H1 (cell line): Measurements from ENCODE around the gene FADS3. TPM values are rescaled to one million over a fixed set of nuclear protein-coding genes. Genes with fewer than 3 reads are reported as not detected.

Experiments used
- CTCF ChIA-PET: fragments of 300-600 bp; sonication (Branson Sonifier 250); formaldehyde crosslinking; loops from one replicate; lab custom pipeline; 2021; ENCODE audit not compliant: partially characterized antibody; lab: Charles Lee
- POLR2A ChIA-PET: fragments of 300-600 bp; sonication (Branson Sonifier 250); formaldehyde crosslinking; loops from one replicate; lab custom pipeline; 2021; ENCODE audit warnings: inconsistent platforms; ENCODE audit not compliant: partially characterized antibody; lab: Charles Lee
- DNase-seq, 2 experiments: peaks; one replicate each; pipeline versions ENCODE4 v3.0.0 to v3.0.0-alpha.2; 2010 to 2022; ENCODE audit warnings: low spot score in 2 of 2, low read depth in 1 of 2, mixed read lengths in 1 of 2
- FAIRE-seq: peaks from 2 replicates; lab custom pipeline; 2011; peaks lifted over from hg19 to GRCh38; lab: Jason Lieb, UNC
- H2AFZ ChIP-seq: 2 replicates; pipeline ENCODE4 v1.8.1; 2012; ENCODE audit warnings: low read length, inconsistent platforms
- H2AK5ac ChIP-seq: 2 replicates; pipeline ENCODE4 v1.6.1; 2013; ENCODE audit warnings: low read depth, low read length
- H2BK120ac ChIP-seq: replicated peaks from 2 replicates; pipeline ENCODE3; 2013; ENCODE audit warnings: low read depth, low read length, inconsistent platforms
- H2BK12ac ChIP-seq: 2 replicates; pipeline ENCODE4 v1.6.1; 2013; ENCODE audit warnings: low read depth, low read length
- H2BK15ac ChIP-seq: 2 replicates; pipeline ENCODE4 v1.6.1; 2013; ENCODE audit warnings: low read length
- H2BK20ac ChIP-seq: 2 replicates; pipeline ENCODE4 v1.6.1; 2013; ENCODE audit warnings: low read length
- H2BK5ac ChIP-seq: 2 replicates; pipeline ENCODE4 v1.6.1; 2013; ENCODE audit warnings: low read depth, low read length
- H3K14ac ChIP-seq: 2 replicates; pipeline ENCODE4 v1.6.1; 2013; ENCODE audit warnings: inconsistent platforms; ENCODE audit not compliant: insufficient read length
- H3K18ac ChIP-seq: 2 replicates; pipeline ENCODE4 v1.6.1; 2013; ENCODE audit warnings: low read length; ENCODE audit errors: extremely low read depth
- H3K23ac ChIP-seq: 2 replicates; pipeline ENCODE4 v1.6.1; 2013; ENCODE audit warnings: inconsistent platforms; ENCODE audit not compliant: insufficient read length
- H3K23me2 ChIP-seq: 2 replicates; pipeline ENCODE4 v1.6.1; 2013; ENCODE audit warnings: low read depth, low read length
- H3K27ac ChIP-seq: 2 replicates; pipeline ENCODE4 v1.6.1; 2011; ENCODE audit warnings: low read depth, low read length, inconsistent platforms
- H3K27me3 ChIP-seq, 4 experiments: replicated peaks in 1 of 4; 1 replicate in 1 of 4; 2 replicates in 3 of 4; pipeline versions ENCODE4 v1.6.1 to v1.8.1; 2011 to 2013; ENCODE audit warnings: low read length in 3 of 4, mild to moderate bottlenecking in 3 of 4, inconsistent platforms in 2 of 4, mixed read lengths in 2 of 4, moderate library complexity in 1 of 4; ENCODE audit not compliant: control insufficient read depth in 3 of 4, insufficient read depth in 3 of 4; ENCODE audit errors: extremely low read depth in 1 of 4
- H3K36me3 ChIP-seq, 4 experiments: 2 replicates each; pipeline versions ENCODE4 v1.6.1 to v1.8.1; 2011 to 2013; ENCODE audit warnings: mild to moderate bottlenecking in 4 of 4, low read length in 3 of 4, moderate library complexity in 2 of 4, control low read depth in 1 of 4, inconsistent platforms in 1 of 4; ENCODE audit not compliant: insufficient read depth in 4 of 4, control insufficient read depth in 2 of 4
- H3K4ac ChIP-seq: replicated peaks from 2 replicates; pipeline ENCODE3; 2013; ENCODE audit warnings: low read length, low read depth, mixed read lengths, inconsistent platforms; ENCODE audit not compliant: insufficient read length
- H3K4me1 ChIP-seq, 4 experiments: replicated peaks in 1 of 4; 1 replicate in 1 of 4; 2 replicates in 3 of 4; pipeline versions ENCODE4 v1.6.1 to v1.8.1; 2011 to 2013; ENCODE audit warnings: low read length in 3 of 4, inconsistent platforms in 2 of 4, mixed read lengths in 1 of 4; ENCODE audit not compliant: insufficient read depth in 4 of 4, control insufficient read depth in 3 of 4
- H3K4me2 ChIP-seq, 2 experiments: 2 replicates each; pipeline versions ENCODE4 v1.6.1 to v1.8.1; 2011 to 2013; ENCODE audit warnings: low read depth in 2 of 2, low read length in 2 of 2, control low read depth in 1 of 2, inconsistent platforms in 1 of 2, mild to moderate bottlenecking in 1 of 2; ENCODE audit not compliant: insufficient read depth in 1 of 2
- H3K4me3 ChIP-seq, 4 experiments: fragments of 200-600, 300-600 bp in 1 of 4; sonication (generic), shearing (Covaris generic), sonication (Bioruptor Twin) in 1 of 4; 2 replicates each; pipeline versions ENCODE4 v1.5.1 to v1.8.1; 2011 to 2016; ENCODE audit warnings: low read length in 4 of 4, low read depth in 3 of 4, control low read depth in 2 of 4, inconsistent platforms in 2 of 4, mild to moderate bottlenecking in 2 of 4, mixed read lengths in 1 of 4, moderate library complexity in 1 of 4; ENCODE audit not compliant: insufficient read depth in 2 of 4; ENCODE audit errors: extremely low read depth in 1 of 4
- H3K56ac ChIP-seq: replicated peaks from 2 replicates; pipeline ENCODE3; 2013; ENCODE audit warnings: low read depth, mild to moderate bottlenecking, mixed read lengths, low read length, inconsistent platforms; ENCODE audit not compliant: insufficient read length
- H3K79me1 ChIP-seq: 2 replicates; pipeline ENCODE4 v1.6.1; 2013; ENCODE audit warnings: low read depth, low read length, control low read depth
- H3K79me2 ChIP-seq, 2 experiments: 2 replicates each; pipeline versions ENCODE4 v1.6.1 to v1.8.1; 2012 to 2013; ENCODE audit warnings: low read length in 2 of 2, mild to moderate bottlenecking in 2 of 2, inconsistent platforms in 1 of 2; ENCODE audit not compliant: insufficient read depth in 2 of 2, control insufficient read depth in 1 of 2
- H3K9ac ChIP-seq, 4 experiments: replicated peaks in 1 of 4; 1 replicate in 1 of 4; 2 replicates in 3 of 4; pipeline versions ENCODE4 v1.6.1 to v1.8.1; 2011 to 2013; ENCODE audit warnings: low read depth in 3 of 4, low read length in 3 of 4, control low read depth in 2 of 4, mild to moderate bottlenecking in 2 of 4, moderate library complexity in 2 of 4, inconsistent platforms in 1 of 4; ENCODE audit errors: extremely low read depth in 1 of 4
- H3K9me3 ChIP-seq, 2 experiments: 2 replicates each; pipeline versions ENCODE4 v1.6.1 to v1.8.1; 2012 to 2013; ENCODE audit warnings: mild to moderate bottlenecking in 2 of 2, moderate library complexity in 2 of 2, control low read depth in 1 of 2, inconsistent platforms in 1 of 2, low read depth in 1 of 2, low read length in 1 of 2, mixed read lengths in 1 of 2; ENCODE audit not compliant: insufficient read depth in 2 of 2
- H4K20me1 ChIP-seq, 2 experiments: replicated peaks in 1 of 2; 2 replicates each; pipeline versions ENCODE3 to v1.8.1; 2011 to 2013; ENCODE audit warnings: inconsistent platforms in 2 of 2, low read length in 2 of 2, mild to moderate bottlenecking in 1 of 2; ENCODE audit not compliant: insufficient read depth in 2 of 2, control insufficient read depth in 1 of 2
- H4K5ac ChIP-seq: 2 replicates; pipeline ENCODE4 v1.6.1; 2013; ENCODE audit warnings: low read length, low read depth, mixed read lengths, inconsistent platforms; ENCODE audit not compliant: insufficient read length
- H4K8ac ChIP-seq: 2 replicates; pipeline ENCODE4 v1.8.0; 2013; ENCODE audit warnings: mild to moderate bottlenecking, moderate library complexity, low read length, inconsistent platforms; ENCODE audit not compliant: insufficient read depth; ENCODE audit errors: extremely low read depth
- H4K91ac ChIP-seq: replicated peaks from 2 replicates; pipeline ENCODE3; 2013; ENCODE audit warnings: low read length, mixed read lengths, inconsistent platforms; ENCODE audit not compliant: insufficient read length
- ASH2L ChIP-seq: fragments of 200-600, 300-600 bp; sonication (generic); IDR thresholded peaks from one replicate; pipeline ENCODE4 v1.7.1; 2017; ENCODE audit warnings: low read length
- BACH1 ChIP-seq: IDR thresholded peaks from 2 replicates; pipeline ENCODE4 v1.6.1; 2012; ENCODE audit warnings: low read length, improper control_type of control experiment
- BCL11A ChIP-seq, 2 experiments: IDR thresholded peaks; one replicate each; pipeline ENCODE4 v1.6.1; 2011; ENCODE audit warnings: low read depth in 2 of 2, low read length in 2 of 2, mild to moderate bottlenecking in 2 of 2
- BRCA1 ChIP-seq: IDR thresholded peaks from 2 replicates; pipeline ENCODE4 v1.6.1; 2012; ENCODE audit warnings: low read depth, low read length, improper control_type of control experiment
- CHD1 ChIP-seq: IDR thresholded peaks from 2 replicates; pipeline ENCODE4 v1.6.1; 2012; ENCODE audit warnings: low read depth, low read length, improper control_type of control experiment
- CHD2 ChIP-seq: IDR thresholded peaks from 2 replicates; pipeline ENCODE4 v1.6.1; 2012; ENCODE audit warnings: low read length, improper control_type of control experiment
- CTBP2 ChIP-seq: IDR thresholded peaks from 2 replicates; pipeline ENCODE4 v1.7.0; 2011; ENCODE audit warnings: borderline replicate concordance, mild to moderate bottlenecking, moderate library complexity, mixed read lengths, low read length; ENCODE audit not compliant: insufficient read depth, insufficient read length
- EP300 ChIP-seq, 2 experiments: IDR thresholded peaks; 1 replicate in 1 of 2; 2 replicates in 1 of 2; pipeline ENCODE4 v1.6.1; 2011 to 2012; ENCODE audit warnings: low read depth in 2 of 2, low read length in 2 of 2, mild to moderate bottlenecking in 2 of 2, borderline replicate concordance in 1 of 2, inconsistent platforms in 1 of 2, moderate library complexity in 1 of 2
- FOSL1 ChIP-seq: IDR thresholded peaks from 2 replicates; pipeline ENCODE4 v1.6.1; 2011; ENCODE audit warnings: mild to moderate bottlenecking, low read depth, low read length, moderate library complexity; ENCODE audit not compliant: insufficient read depth
- HDAC2 ChIP-seq, 2 experiments: fragments of 300-600 bp in 1 of 2; sonication (generic) in 1 of 2; IDR thresholded peaks; 2 replicates each; pipeline ENCODE4 v1.6.1; 2011 to 2012; ENCODE audit warnings: low read depth in 2 of 2, low read length in 2 of 2, mild to moderate bottlenecking in 2 of 2, moderate library complexity in 2 of 2, borderline replicate concordance in 1 of 2, inconsistent platforms in 1 of 2
- JUN ChIP-seq: IDR thresholded peaks from 2 replicates; pipeline ENCODE4 v1.6.1; 2011; ENCODE audit warnings: low read depth, mild to moderate bottlenecking, improper control_type of control experiment, low read length
- RAD21 ChIP-seq, 2 experiments: IDR thresholded peaks in 1 of 2; conservative IDR thresholded peaks in 1 of 2; 2 replicates each; pipeline ENCODE4 v1.6.1; 2011; ENCODE audit warnings: low read depth in 2 of 2, low read length in 2 of 2, improper control_type of control experiment in 1 of 2, inconsistent platforms in 1 of 2, mild to moderate bottlenecking in 1 of 2, moderate library complexity in 1 of 2
- SP2 ChIP-seq: IDR thresholded peaks from 2 replicates; pipeline ENCODE4 v1.6.1; 2012; ENCODE audit warnings: mild to moderate bottlenecking, low read length, inconsistent platforms
- YY1 ChIP-seq: IDR thresholded peaks from 2 replicates; pipeline ENCODE4 v1.6.1; 2011; ENCODE audit warnings: low read depth, mild to moderate bottlenecking, low read length
- WGBS, 2 experiments: shearing (Covaris generic) in 1 of 2; methylation state at CpG; one replicate each; pipeline versions ENCODE4 v1.1.6 to v1.1.7; 2013 to 2015; ENCODE audit warnings: low lambda C conversion rate in 2 of 2, mixed read lengths in 2 of 2, inconsistent platforms in 1 of 2, low coverage in 1 of 2, missing lambda C conversion rate in 1 of 2; ENCODE audit not compliant: insufficient replicate concordance in 2 of 2, insufficient coverage in 1 of 2, insufficient read length in 1 of 2; ENCODE audit errors: extremely low coverage in 1 of 2, missing lambda C conversion rate in 1 of 2; 5-methylcytosine and 5-hydroxymethylcytosine counted together
- polyA plus RNA-seq, 7 experiments: library from polyadenylated mRNA; depleted of rRNA in 3 of 7; stranded (reverse) in 5 of 7; unstranded in 2 of 7; fragments of >200 nt in 5 of 7; fragments of 200-250 nt in 2 of 7; gene quantifications; 1 replicate in 5 of 7; 2 replicates in 1 of 7; 4 replicates in 1 of 7; pipeline versions ENCODE4 v1.2.1 to v1.2.3, GENCODE V29; 2011 to 2013; ENCODE audit warnings: missing spikeins in 2 of 7, mixed read lengths in 2 of 7
- total RNA-seq: library from RNA; stranded (reverse); fragmentation: NEBNext Ultra II Directional; extraction: Animal tissue kit (Norgen Biotek cat#: 25700); gene quantifications from 2 replicates; pipeline ENCODE4 v1.2.1, GENCODE V29; 2021

The FADS3 gene
- total and polyA plus RNA-seq, 2 of the 8 experiments (the other 6 are each of a cell fraction or from before 2014, with no cell fraction given) = 43.8 to 76.3 TPM

GRCh38 chr11:61850687-61851086, 40.7 kb downstream of the FADS3 start:
- ChIA-PET POLR2A (interaction anchor here (0.6 kb wide), 1 partner anchor 20 kb away, joined by 3 read pairs; no protein-coding TSS in a partner anchor), CTCF (interaction anchor here (0.6 to 2.5 kb wide), 3 partner anchors 10 to 22 kb away, joined by 3 to 5 read pairs (median 4); partner anchors contain the start of gene FADS2)
- no peak overlapping the region for H3K56ac ChIP-seq
- no peak overlapping the region for H3K18ac ChIP-seq
- no peak overlapping the region for H2AFZ ChIP-seq
- no peaks in the 10 kb centered on the region for H3K27me3 ChIP-seq
- H3K9me3 ChIP-seq = no peaks in the 10 kb centered on the region; a peak in 1 of 4 replicates
- no peaks in the 10 kb centered on the region for H3K23me2 ChIP-seq
- no peak overlapping the region for H3K4me2 ChIP-seq
- H3K27ac ChIP-seq = no peak overlapping the region
- H3K79me2 ChIP-seq = no peaks in the 10 kb centered on the region
- no peak overlapping the region for H3K4me3 ChIP-seq
- H3K79me1 ChIP-seq = peaks cover 11% of the 10 kb centered on the region
- H4K91ac ChIP-seq = no peak overlapping the region
- no peak overlapping the region; a peak in 1 of 7 replicates for H3K9ac ChIP-seq
- H3K23ac ChIP-seq = no peak overlapping the region
- H2BK12ac ChIP-seq = no peak overlapping the region
- no peak overlapping the region for H2BK20ac ChIP-seq
- no peak overlapping the region for H2BK120ac ChIP-seq
- H3K4me1 ChIP-seq = no peaks in the 10 kb centered on the region
- H3K14ac ChIP-seq = no peak overlapping the region
- 88% methylated on average over 7 of the region's 7 CpGs; no CpG with 5 or more reads in 1 of the 2 experiments for WGBS, 2 experiments
- H2BK5ac ChIP-seq = no peak overlapping the region; the same call in 1 of the 2 replicates
- H2AK5ac ChIP-seq = no peak overlapping the region
- peaks cover 11 to 32% of the 10 kb centered on the region in 2 experiments for H4K20me1 ChIP-seq
- FAIRE-seq = no peak
- H4K8ac ChIP-seq = no peak overlapping the region
- no peak overlapping the region for H3K4ac ChIP-seq
- H3K36me3 ChIP-seq = peaks cover 42 to 81% (median 68%) of the 10 kb centered on the region in 4 experiments
- no peak overlapping the region for H4K5ac ChIP-seq
- H2BK15ac ChIP-seq = no peak overlapping the region
- DNase-seq = no peak
- TF ChIP-seq CHD2 = no peak
- TF ChIP-seq CTBP2 = no peak
- no peak for TF ChIP-seq ASH2L
- no peak for TF ChIP-seq BACH1
- TF ChIP-seq EP300 (IDR thresholded peaks at IDR 0.05; ENCODE audit: borderline replicate concordance in 1 of 2, low read depth in 2 of 2, low read length in 2 of 2) = no peak
- no peak for TF ChIP-seq BCL11A (IDR thresholded peaks at IDR 0.05; ENCODE audit: low read depth in 2 of 2, low read length in 2 of 2)
- TF ChIP-seq CHD1 = no peak
- TF ChIP-seq BRCA1 = no peak
- TF ChIP-seq YY1 = no peak
- no peak for TF ChIP-seq SP2
- TF ChIP-seq HDAC2 (IDR thresholded peaks at IDR 0.05; ENCODE audit: borderline replicate concordance in 1 of 2, low read depth in 2 of 2, low read length in 2 of 2) = no peak
- TF ChIP-seq FOSL1 = no peak
- TF ChIP-seq JUN = no peak
- TF ChIP-seq RAD21 (IDR thresholded peaks at IDR 0.05 in 1 of 2, conservative IDR thresholded peaks at IDR 0.05 in 1 of 2; ENCODE audit: low read depth in 2 of 2, low read length in 2 of 2) = no peak
